Measurements from ENCODE around the gene NACC1. TPM values are rescaled to one million over a fixed set of nuclear protein-coding genes. Genes with fewer than 3 reads are reported as not detected.

Gene NACC1
- total RNA-seq, 2 donors from 2014 or later: 25.4 to 27.3 TPM

DNA sequence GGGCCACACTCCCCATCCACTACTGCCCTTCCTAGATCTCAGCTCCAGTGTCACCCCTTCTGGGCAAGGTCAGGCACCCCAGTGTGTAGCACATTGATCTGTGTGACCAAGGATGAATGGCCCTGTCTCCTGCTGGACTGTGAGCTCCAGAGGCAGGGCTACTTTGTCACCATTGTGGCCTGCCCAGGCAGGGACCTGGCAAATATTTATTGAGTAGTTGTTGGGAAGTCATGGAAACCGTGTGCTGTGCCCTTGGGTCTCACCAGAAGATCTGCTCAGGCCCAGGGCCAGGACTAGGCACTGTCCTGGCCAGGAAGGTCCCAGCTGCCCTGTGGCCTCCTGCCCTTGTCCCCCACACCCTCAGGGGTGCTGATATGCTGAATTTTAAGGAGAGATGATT, 10.5 kb downstream of the NACC1 start:
- Histone ChIP-seq H3K27ac (peak overlapping the region in 1 of 2 donors; percentile 16), H3K36me3 (no peaks in the 10 kb centered on the region), H3K4me3 (no peak overlapping the region), H3K27me3 (no peaks in the 10 kb centered on the region), H3K9me3 (no peaks in the 10 kb centered on the region), H3K4me1 (peaks cover 0 to 1% of the 10 kb centered on the region in 2 donors)
- TF ChIP-seq, protein P1, sequence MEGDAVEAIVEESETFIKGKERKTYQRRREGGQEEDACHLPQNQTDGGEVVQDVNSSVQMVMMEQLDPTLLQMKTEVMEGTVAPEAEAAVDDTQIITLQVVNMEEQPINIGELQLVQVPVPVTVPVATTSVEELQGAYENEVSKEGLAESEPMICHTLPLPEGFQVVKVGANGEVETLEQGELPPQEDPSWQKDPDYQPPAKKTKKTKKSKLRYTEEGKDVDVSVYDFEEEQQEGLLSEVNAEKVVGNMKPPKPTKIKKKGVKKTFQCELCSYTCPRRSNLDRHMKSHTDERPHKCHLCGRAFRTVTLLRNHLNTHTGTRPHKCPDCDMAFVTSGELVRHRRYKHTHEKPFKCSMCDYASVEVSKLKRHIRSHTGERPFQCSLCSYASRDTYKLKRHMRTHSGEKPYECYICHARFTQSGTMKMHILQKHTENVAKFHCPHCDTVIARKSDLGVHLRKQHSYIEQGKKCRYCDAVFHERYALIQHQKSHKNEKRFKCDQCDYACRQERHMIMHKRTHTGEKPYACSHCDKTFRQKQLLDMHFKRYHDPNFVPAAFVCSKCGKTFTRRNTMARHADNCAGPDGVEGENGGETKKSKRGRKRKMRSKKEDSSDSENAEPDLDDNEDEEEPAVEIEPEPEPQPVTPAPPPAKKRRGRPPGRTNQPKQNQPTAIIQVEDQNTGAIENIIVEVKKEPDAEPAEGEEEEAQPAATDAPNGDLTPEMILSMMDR (IDR thresholded peaks at IDR 0.05): no peak
- DNase-seq (ENCODE audit: low spot score): no peak

DNA sequence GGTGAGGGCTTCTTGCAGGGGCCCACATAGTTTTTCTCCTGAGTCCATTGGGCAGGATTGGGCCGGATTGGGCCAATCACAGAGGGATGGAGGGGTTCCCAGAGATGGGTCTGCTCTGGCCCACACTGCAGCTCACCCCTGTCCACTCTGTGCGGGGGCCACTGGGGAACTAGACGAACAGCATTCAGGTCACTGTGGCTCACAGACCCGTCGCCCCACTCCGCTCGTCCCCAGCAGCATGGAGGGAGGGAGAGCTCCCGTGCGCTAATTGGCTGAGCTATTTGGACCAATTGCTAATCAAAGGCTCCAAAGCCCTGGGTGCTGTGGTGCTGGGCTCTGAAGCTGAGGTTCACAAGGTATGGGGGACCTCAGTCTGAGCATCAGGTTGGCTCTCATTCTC, 11.3 kb downstream of the NACC1 start:
- DNase-seq (ENCODE audit: low spot score): no peak
- no peak overlapping the region for H3K27ac ChIP-seq
- H3K9me3 ChIP-seq: no peaks in the 10 kb centered on the region
- no peaks in the 10 kb centered on the region for H3K27me3 ChIP-seq
- peaks cover 0 to 9% of the 10 kb centered on the region in 2 donors for H3K4me1 ChIP-seq
- H3K4me3 ChIP-seq: no peak overlapping the region
- no peaks in the 10 kb centered on the region for H3K36me3 ChIP-seq
- TF ChIP-seq, protein P1 (IDR thresholded peaks at IDR 0.05): no peak

DNA sequence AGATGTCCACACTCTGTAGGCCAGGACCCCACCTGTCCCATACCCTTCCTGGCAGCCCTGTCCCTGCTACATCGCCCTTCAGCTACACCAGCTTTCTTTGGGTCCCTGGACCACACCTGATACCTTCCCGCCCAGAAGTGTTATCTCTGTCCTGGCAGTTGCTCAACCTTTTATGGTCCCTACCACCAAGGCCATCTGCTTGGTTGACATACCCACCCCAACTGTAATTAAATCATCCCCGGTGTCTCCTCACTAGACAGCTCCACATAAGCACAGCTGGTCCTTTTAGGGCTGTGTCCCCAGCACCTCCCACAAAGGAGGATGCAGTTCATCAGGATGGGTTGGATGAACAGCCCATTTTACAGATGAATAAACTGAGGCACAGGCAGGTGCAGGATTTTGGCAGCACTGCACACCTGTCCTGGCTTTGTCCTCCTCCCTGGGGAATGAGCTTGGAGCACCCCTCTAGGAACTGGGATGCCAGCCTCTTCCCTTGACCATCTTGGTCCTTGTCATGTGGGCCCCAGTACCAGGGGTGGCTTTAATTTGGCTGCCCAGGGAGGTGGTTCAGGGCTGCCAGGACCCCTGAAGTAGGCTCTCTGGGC, 12.9 kb downstream of the NACC1 start:
- Histone ChIP-seq H3K4me3 (no peak overlapping the region), H3K4me1 (peaks cover 0 to 19% of the 10 kb centered on the region in 2 donors)

DNA sequence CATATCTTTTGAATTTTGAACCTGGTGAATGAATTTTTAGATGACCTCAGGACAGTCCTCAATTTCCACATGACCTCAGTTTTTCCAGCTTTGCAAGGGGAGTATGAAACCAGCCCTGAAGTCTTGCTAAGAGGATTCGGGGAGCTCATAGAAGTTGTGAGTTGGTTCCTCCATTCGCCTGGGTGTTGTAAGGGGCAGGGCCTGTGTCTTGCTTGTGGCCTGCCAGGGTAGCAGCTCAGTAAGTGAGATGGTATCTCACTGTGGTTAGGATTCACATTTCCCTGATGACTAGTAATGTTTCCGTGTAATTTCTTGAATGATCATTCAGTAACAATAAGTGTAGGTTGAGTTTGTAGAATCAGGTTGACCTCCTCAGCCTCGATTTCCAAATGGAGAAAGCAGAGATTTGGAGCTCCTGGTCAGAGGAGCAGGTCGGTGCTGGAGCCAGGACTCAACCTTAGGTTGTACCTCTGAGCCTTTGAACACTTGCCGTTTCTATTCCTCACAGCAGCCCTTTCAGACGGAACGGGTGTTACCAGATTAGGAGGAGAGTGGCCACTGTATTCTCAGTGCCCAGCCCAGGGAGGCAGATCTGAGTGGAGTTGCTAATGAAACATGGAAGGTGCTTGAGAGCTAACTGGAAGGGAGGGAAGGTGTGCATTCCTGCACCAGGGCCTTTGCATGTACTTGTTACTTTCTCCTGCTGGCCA, 14.6 kb downstream of the NACC1 start:
- Histone ChIP-seq H3K4me3 (no peak overlapping the region), H3K9me3 (no peaks in the 10 kb centered on the region), H3K36me3 (peaks cover 26% of the 10 kb centered on the region), H3K4me1 (peaks cover 0 to 19% of the 10 kb centered on the region in 2 donors), H3K27ac (no peak overlapping the region), H3K27me3 (no peaks in the 10 kb centered on the region)
- DNase-seq (ENCODE audit: low spot score): no peak
- TF ChIP-seq, protein P1 (IDR thresholded peaks at IDR 0.05): no peak

More for the DNA sequence above, 12.9 kb downstream of the NACC1 start:
- no peaks in the 10 kb centered on the region for H3K9me3 ChIP-seq
- H3K27ac ChIP-seq: no peak overlapping the region
- TF ChIP-seq, protein P1 (IDR thresholded peaks at IDR 0.05): no peak
- H3K36me3 ChIP-seq: peaks cover 9% of the 10 kb centered on the region
- H3K27me3 ChIP-seq: no peaks in the 10 kb centered on the region
- no peak for DNase-seq (ENCODE audit: low spot score)

DNA sequence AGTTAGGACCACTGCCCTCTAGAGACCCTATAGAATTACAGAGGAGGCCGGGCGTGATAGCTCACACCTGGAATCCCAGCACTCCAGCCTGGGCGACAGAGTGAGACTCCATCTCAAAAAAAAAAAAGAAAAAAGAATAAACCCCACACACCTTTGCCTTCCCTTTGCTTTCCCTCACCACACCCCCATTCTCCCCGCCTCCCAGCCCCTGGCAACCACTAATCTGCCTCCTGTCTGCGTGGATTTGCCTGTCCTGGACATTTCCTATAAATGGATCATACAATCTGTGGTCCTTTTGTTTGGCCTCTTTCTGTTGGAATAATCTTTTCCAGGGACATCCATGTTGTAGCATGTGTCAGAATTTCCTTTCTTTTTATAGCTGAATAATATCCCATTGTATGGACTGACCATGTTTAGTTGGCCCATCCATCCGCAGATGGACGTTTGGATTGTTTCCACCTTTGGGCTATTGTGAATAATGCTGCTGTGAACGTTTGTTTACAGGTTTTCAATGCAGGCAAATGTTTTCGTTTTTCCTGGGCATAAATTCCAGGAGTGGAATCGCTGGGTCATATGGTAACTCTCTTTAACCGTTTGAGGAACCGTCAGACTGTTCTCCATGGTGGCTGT, 15.3 kb downstream of the NACC1 start:
- Histone ChIP-seq H3K36me3 (peaks cover 33% of the 10 kb centered on the region), H3K9me3 (no peaks in the 10 kb centered on the region), H3K4me3 (no peak overlapping the region), H3K4me1 (peaks cover 0 to 19% of the 10 kb centered on the region in 2 donors), H3K27ac (peak overlapping the region in 1 of 2 donors; percentile 5), H3K27me3 (no peaks in the 10 kb centered on the region)
- no peak for DNase-seq (ENCODE audit: low spot score)
- TF ChIP-seq, protein P1 (IDR thresholded peaks at IDR 0.05): no peak

Data from right atrium auricular region (tissue), 2 donors.